Ectodermal cell (in vitro differentiated cells): ENCODE results near the gene GRID1.

Source experiments
- H3K27ac ChIP-seq: 2 replicates; pipeline ENCODE4 v1.7.0; 2013; ENCODE audit warnings: mild to moderate bottlenecking, low read depth, low read length; ENCODE audit not compliant: insufficient read depth, poor library complexity, severe bottlenecking
- H3K27me3 ChIP-seq: 2 replicates; pipeline ENCODE4 v1.7.0; 2013; ENCODE audit warnings: mild to moderate bottlenecking, low read length; ENCODE audit not compliant: insufficient read depth, control insufficient read depth, poor library complexity, severe bottlenecking
- H3K36me3 ChIP-seq: one replicate; pipeline ENCODE4 v1.7.0; 2013; ENCODE audit warnings: low read length; ENCODE audit not compliant: control insufficient read depth, insufficient read depth
- H3K4me1 ChIP-seq: one replicate; pipeline ENCODE4 v1.7.0; 2013; ENCODE audit warnings: low read length; ENCODE audit not compliant: control insufficient read depth, insufficient read depth
- H3K4me3 ChIP-seq: 2 replicates; pipeline ENCODE4 v1.7.0; 2013; ENCODE audit warnings: low read depth, low read length, control low read depth; ENCODE audit not compliant: insufficient read depth
- H3K9me3 ChIP-seq: 2 replicates; pipeline ENCODE4 v1.7.0; 2013; ENCODE audit warnings: mild to moderate bottlenecking, low read length, moderate library complexity; ENCODE audit not compliant: control insufficient read depth
- WGBS, 2 experiments: methylation state at CpG; one replicate each; pipeline ENCODE4 v1.1.7; 2013; ENCODE audit warnings: missing lambda C conversion rate in 2 of 2; 5-methylcytosine and 5-hydroxymethylcytosine counted together

The GRID1 gene

DNA sequence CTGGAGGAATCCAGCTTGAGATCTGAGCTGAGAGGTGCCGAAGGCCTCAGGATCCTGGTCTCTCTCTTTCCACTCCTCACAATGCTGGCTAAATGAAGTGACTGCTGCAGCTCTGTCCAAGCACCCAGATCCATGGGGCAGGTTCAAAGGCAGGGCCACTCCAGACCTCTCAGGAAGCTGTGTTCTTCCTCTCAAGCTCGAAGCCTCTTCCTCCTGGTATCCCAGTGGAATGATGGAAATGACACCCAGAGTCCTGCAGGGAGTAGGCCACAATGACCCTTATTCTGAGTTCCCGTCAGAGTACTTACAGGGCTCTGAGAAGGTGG, 574.1 kb downstream of the GRID1 start:
- no peaks in the 10 kb centered on the region for H3K9me3 ChIP-seq
- H3K36me3 ChIP-seq, result no peaks in the 10 kb centered on the region
- WGBS, 2 experiments, result 94 to 95% methylated on average over 3 of the region's 3 CpGs
- H3K27me3 ChIP-seq, result no peaks in the 10 kb centered on the region
- no peak overlapping the region for H3K27ac ChIP-seq
- no peaks in the 10 kb centered on the region for H3K4me1 ChIP-seq
- H3K4me3 ChIP-seq, result no peak overlapping the region

DNA sequence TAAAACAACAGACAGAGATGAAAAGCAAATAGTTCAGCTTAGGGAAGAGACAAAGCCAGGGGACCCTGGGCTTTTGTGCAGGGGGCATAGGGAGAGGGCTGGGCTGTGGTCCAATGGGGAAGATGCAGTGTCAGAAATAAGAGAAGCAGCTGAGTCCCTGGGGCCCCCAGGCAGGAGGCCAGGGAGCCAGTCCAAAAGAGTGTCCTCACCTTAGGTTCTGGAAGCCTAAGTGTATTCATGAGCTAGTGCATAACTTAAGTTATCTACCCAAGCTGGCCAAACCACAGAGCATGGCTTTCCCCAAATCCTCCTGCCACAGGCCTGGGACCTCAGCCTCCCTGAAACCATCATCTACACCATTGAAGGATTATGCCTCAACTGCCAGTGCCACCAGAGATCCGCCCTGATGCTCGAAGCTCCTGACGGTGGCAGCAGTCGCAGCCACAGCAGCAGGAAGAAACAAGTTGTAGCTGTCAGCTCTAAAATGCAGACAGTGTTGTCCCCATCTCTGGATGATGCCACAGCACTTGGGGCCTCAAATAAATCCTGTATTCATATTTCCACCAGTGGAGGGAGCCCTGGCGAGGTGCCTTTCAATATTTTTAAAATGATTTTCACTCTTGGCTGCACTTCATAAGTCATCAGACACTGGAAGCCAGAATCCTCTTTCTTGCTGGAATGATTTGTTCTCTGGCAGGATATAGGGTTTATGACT, 574.6 kb downstream of the GRID1 start:
- Histone ChIP-seq H3K4me1 (no peaks in the 10 kb centered on the region), H3K36me3 (no peaks in the 10 kb centered on the region), H3K4me3 (no peak overlapping the region), H3K9me3 (no peaks in the 10 kb centered on the region), H3K27ac (no peak overlapping the region), H3K27me3 (no peaks in the 10 kb centered on the region)
- WGBS, 2 experiments, result 88% methylated on average over 5 of the region's 5 CpGs

DNA sequence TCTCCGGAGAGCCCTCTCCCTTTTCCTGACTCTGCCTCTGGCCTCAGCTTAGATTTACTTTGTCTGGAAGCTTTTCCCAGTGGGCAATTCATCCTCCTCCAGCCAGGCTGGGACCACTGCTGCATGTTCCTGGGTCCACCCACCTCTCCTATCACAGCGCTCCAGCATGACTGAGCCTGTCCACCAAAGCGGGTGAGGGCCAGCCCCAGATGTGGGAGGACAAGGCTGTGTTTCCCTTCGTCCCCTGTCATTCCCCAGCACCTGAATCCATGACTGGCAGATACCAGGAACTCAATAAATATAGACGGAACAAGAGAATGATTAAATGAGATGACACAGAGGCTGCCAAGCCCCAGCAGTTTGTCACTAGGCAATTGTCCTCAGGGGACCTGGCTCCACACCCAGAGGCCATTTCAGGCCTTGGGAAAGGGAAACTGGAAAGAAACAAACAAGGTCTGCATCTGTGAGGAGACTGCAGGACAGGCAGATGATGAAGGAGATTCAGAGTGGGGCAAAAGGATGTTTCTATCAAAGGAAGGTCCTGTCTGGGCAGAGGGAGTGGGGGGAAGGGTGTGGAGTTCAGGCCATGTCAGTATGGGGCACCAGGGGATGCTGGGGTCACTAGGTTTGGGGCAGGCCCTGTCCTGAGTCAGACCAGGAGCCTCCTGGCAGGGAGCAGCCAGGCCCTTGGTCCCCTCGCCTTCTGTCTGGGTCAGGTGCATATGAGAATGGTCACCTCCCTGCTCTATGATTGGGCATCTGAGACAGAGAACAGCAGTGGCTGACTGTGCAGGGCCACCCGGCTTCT, 576.4 kb downstream of the GRID1 start:
- Histone ChIP-seq H3K36me3 (no peaks in the 10 kb centered on the region), H3K9me3 (no peaks in the 10 kb centered on the region), H3K4me1 (no peaks in the 10 kb centered on the region), H3K27ac (no peak overlapping the region), H3K27me3 (no peaks in the 10 kb centered on the region), H3K4me3 (no peak overlapping the region)
- 93 to 94% methylated on average over 7 of the region's 7 CpGs for WGBS, 2 experiments

DNA sequence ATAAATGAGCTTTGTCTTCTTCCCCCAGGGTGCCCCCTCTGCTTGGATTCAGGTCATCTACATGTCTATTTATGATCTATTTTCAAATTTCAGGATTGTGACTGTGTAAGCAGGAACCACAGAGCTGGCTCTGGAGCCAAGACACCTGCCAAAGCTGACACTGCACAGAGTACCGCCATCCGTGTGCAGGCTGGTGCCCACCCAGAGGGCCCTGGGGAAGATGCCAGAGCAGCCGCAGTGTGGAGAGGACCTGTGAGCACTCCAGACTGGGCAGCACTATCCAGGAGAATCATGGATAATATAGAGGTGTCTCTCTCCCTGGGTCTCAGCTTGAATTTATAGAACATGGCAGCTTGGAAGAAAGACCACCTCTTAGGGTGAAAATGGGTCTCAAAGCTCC, 577.5 kb downstream of the GRID1 start:
- no peaks in the 10 kb centered on the region for H3K4me1 ChIP-seq
- 92 to 96% methylated on average over 3 of the region's 3 CpGs for WGBS, 2 experiments
- no peaks in the 10 kb centered on the region for H3K9me3 ChIP-seq
- H3K36me3 ChIP-seq, result no peaks in the 10 kb centered on the region
- H3K4me3 ChIP-seq, result no peak overlapping the region
- no peaks in the 10 kb centered on the region for H3K27me3 ChIP-seq
- no peak overlapping the region for H3K27ac ChIP-seq

DNA sequence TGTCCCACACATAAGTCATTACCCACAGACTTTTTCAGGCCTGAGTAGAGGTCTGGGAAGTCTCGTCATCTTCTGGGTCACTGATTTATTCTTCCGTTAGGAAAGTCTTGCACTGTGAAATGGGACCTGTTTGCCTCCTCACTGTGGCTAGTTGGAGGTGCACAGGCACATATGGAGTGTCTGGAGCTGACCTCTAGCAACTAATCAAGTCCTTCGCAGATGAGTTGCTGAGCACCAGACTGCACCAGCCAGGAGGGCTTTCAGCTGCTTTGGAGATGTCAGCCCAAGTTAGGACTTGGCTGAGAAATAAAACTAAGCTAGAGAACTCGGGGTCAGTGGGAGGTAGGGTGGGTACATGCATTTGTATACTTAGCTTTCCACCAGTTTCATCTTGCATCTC, 578.0 kb downstream of the GRID1 start:
- 92 to 94% methylated on average over 3 to 4 of the region's 4 CpGs for WGBS, 2 experiments
- no peak overlapping the region for H3K4me3 ChIP-seq
- no peaks in the 10 kb centered on the region for H3K9me3 ChIP-seq
- H3K36me3 ChIP-seq, result no peaks in the 10 kb centered on the region
- H3K27me3 ChIP-seq, result no peaks in the 10 kb centered on the region
- no peak overlapping the region for H3K27ac ChIP-seq
- no peaks in the 10 kb centered on the region for H3K4me1 ChIP-seq

DNA sequence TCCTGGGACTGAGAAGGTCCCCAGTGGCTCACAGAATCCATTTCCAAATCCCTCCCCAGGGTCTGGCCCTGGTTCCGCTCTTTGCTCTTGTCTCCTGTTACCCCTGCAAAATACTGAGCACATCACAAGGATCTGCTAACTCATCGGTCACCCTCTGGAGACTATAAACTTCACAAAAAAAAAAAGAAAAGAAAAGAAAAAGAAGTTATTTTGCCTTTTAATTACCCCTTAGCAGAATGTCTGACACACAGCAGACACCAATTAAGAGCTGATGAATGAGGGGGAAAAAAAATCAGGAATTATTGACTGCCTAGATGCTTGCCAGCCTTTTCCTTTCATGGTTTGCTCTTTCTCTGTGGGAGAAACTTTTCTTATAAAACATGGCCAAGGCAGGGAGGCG, 578.7 kb downstream of the GRID1 start:
- H3K4me1 ChIP-seq, result no peaks in the 10 kb centered on the region
- WGBS, 2 experiments, result 96% methylated on average over 2 of the region's 3 CpGs
- H3K27me3 ChIP-seq, result no peaks in the 10 kb centered on the region
- H3K27ac ChIP-seq, result no peak overlapping the region
- no peaks in the 10 kb centered on the region for H3K9me3 ChIP-seq
- H3K36me3 ChIP-seq, result no peaks in the 10 kb centered on the region
- H3K4me3 ChIP-seq, result no peak overlapping the region

DNA sequence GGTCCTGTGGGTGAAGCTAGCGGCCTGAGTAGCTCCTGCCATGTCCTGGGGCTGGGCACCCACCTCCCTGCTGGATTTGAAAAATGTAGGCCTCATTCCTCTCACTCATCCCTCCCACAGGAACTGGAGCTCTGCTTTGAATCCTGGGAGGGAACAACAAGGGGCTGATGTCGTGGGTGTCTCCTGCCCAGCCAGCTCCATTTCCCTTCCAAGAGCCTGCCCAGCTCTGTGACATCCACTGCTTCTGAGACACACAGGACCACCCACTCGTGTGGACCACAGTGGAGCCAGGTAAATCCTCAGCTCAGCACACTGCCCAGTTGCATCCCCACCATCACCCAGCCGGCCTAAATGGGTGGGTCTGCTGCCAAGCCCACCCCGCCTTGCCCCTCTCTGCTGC, 579.2 kb downstream of the GRID1 start:
- Histone ChIP-seq H3K9me3 (no peaks in the 10 kb centered on the region), H3K4me3 (no peak overlapping the region), H3K36me3 (no peaks in the 10 kb centered on the region), H3K27me3 (no peaks in the 10 kb centered on the region), H3K27ac (no peak overlapping the region), H3K4me1 (no peaks in the 10 kb centered on the region)
- 89 to 94% methylated on average over 5 of the region's 5 CpGs for WGBS, 2 experiments

DNA sequence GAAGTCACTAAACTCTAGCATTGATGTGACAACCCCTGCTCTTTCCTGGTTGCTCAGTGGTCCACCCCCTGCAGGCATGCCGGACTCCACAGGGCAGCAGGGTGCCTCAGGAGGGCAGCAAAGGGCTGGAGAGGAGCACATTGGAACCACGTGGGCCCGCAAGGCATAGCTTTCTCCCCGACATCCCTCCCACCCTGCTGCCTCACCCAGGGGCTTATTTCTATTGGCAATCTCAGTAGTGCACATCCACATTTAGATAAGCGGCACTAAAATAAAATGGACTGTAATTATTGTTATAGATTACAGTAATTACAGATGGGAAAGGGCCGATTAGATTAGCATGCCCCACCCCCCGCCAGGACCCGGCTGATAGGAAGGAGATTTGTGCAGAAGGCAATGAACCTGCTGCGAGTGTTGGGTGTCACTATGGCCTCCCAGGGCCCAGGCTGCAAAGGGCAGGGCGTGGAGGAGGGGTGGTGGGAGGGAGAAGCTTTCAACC, 580.1 kb downstream of the GRID1 start:
- Histone ChIP-seq H3K4me1 (no peaks in the 10 kb centered on the region), H3K9me3 (no peaks in the 10 kb centered on the region), H3K4me3 (no peak overlapping the region), H3K27me3 (no peaks in the 10 kb centered on the region), H3K36me3 (no peaks in the 10 kb centered on the region), H3K27ac (no peak overlapping the region)
- 67 to 76% methylated on average over 9 to 10 of the region's 10 CpGs for WGBS, 2 experiments

DNA sequence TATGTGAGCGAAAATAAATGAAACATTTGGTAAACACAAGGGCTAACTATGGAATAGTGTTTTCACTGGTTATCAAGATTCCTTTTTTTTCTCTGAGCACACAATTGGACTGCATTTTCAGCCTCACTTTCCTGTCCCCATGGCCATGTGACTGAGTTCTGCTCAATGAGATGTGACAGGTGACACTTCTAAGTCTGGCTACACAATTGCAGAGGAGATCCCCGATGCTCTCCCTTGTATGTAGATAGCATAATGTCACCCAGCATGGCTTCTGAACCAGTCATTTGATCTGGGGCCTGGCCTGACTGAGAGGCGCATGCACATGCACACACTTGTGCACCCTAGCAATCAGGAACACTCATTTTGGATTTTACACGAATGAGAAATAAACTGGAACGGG, 581.8 kb downstream of the GRID1 start:
- H3K36me3 ChIP-seq, result no peaks in the 10 kb centered on the region
- no peaks in the 10 kb centered on the region for H3K9me3 ChIP-seq
- whole genome bisulfite sequencing, 2 experiments, result 89 to 94% methylated on average over 5 of the region's 5 CpGs
- no peaks in the 10 kb centered on the region for H3K27me3 ChIP-seq
- no peak overlapping the region for H3K27ac ChIP-seq
- H3K4me1 ChIP-seq, result no peaks in the 10 kb centered on the region
- H3K4me3 ChIP-seq, result no peak overlapping the region

DNA sequence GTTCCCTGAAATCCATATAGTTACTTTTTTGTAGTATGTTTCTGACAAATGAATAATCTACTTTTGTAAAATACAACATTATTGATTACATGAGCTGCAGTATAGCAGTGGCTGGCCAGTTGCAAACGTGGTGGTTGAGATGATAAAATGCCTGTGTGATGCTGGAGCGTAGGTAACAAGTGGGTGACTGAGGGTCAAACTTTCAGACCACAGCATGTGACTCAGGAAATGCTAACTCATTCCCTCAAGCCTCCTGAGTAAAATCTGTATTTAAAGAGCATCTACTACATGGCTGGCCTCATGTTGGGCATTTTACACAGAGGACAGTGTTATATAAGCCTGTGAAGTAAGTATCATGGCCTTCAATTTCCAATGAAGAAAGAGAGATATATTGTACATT, 585.2 kb downstream of the GRID1 start:
- H3K4me1 ChIP-seq, result no peaks in the 10 kb centered on the region
- H3K36me3 ChIP-seq, result no peaks in the 10 kb centered on the region
- H3K9me3 ChIP-seq, result no peaks in the 10 kb centered on the region
- H3K4me3 ChIP-seq, result no peak overlapping the region
- H3K27me3 ChIP-seq, result no peaks in the 10 kb centered on the region
- WGBS, 2 experiments, result 88 to 89% methylated on average over 2 of the region's 2 CpGs
- no peak overlapping the region for H3K27ac ChIP-seq
